ENCODE measurements around the gene IL33.

IL33 gene

GRCh38 chr9:6302417-6302816, 86.8 kb downstream of the IL33 start:
- DNase-seq (ENCODE audit: low read depth in 2 of 2) = no peak

- no peak for DNase-seq (ENCODE audit: low read depth in 2 of 2)
Observed at GRCh38 chr9:6304232-6304631, 88.6 kb downstream of the IL33 start.

- no peak for DNase-seq (ENCODE audit: low read depth in 2 of 2)
Observed at GRCh38 chr9:6305954-6306563, 90.5 kb downstream of the IL33 start.

Measured in stimulated activated CD8-positive, alpha-beta memory T cell treated with anti-CD3 and anti-CD28 coated beads, Interleukin-15, amount 100 ng/mL, for 48 hours (primary cell).